Stimulated activated effector memory CD8-positive, alpha-beta T cell treated with anti-CD3 and anti-CD28 coated beads, Interleukin-12 subunit alpha, Interleukin-12 subunit beta, amount 100 ng/mL, for 72 hours (primary cell): ENCODE data around the gene LIF.
A peak's percentile ranks its signal among the peaks of the same experiment; 100 is the strongest.

ENCODE experiments used
- ATAC-seq: fragments of 150-1000 bp; cut with Tn5 transposase; 2 replicates; pipeline ENCODE4 v1.10.0; 2021
- DNase-seq, 2 donors: peaks; one replicate each; pipeline ENCODE4 v3.0.0; 2021 to 2022; ENCODE audit warnings: low spot score in 2 of 2
- H3K27ac Mint-ChIP-seq: one replicate; pipeline ENCODE4 v1.8.0; 2022; ENCODE audit warnings: mild to moderate bottlenecking, mixed read lengths
- H3K36me3 Mint-ChIP-seq: one replicate; pipeline ENCODE4 v1.8.0; 2022; ENCODE audit warnings: mild to moderate bottlenecking, mixed read lengths
- H3K4me1 Mint-ChIP-seq: one replicate; pipeline ENCODE4 v1.8.0; 2022; ENCODE audit warnings: mixed read lengths
- H3K4me3 Mint-ChIP-seq: one replicate; pipeline ENCODE4 v1.8.0; 2022; ENCODE audit warnings: mild to moderate bottlenecking, mixed read lengths
- H3K9me3 Mint-ChIP-seq: one replicate; pipeline ENCODE4 v1.8.0; 2022; ENCODE audit warnings: mixed read lengths

The LIF gene

GRCh38 chr22:30260276-30260675 lies 13.7 kb upstream of the LIF start:
- Mint-ChIP-seq H3K4me1 (peaks cover 40% of the 10 kb centered on the region), H3K9me3 (no peaks in the 10 kb centered on the region), H3K4me3 (no peak overlapping the region), H3K36me3 (peaks cover 38% of the 10 kb centered on the region), H3K27ac (no peak overlapping the region)
- ATAC-seq (no peak), DNase-seq (no peak)

GRCh38 chr22:30254314-30254713 lies 7.8 kb upstream of the LIF start:
- Mint-ChIP-seq H3K4me1 (peaks cover 25% of the 10 kb centered on the region), H3K36me3 (no peaks in the 10 kb centered on the region), H3K4me3 (no peak overlapping the region), H3K9me3 (no peaks in the 10 kb centered on the region), H3K27ac (no peak overlapping the region)
- DNase-seq (no peak), ATAC-seq (no peak)

GRCh38 chr22:30253205-30253852 lies 6.8 kb upstream of the LIF start:
- Mint-ChIP-seq H3K9me3 (no peaks in the 10 kb centered on the region), H3K4me3 (no peak overlapping the region), H3K27ac (peak overlapping the region; percentile 15), H3K4me1 (peaks cover 32% of the 10 kb centered on the region), H3K36me3 (no peaks in the 10 kb centered on the region)
- no peak for ATAC-seq
- DNase-seq = no peak

GRCh38 chr22:30252411-30253204 lies 6.0 kb upstream of the LIF start:
- no peak for DNase-seq
- Mint-ChIP-seq H3K9me3 (no peaks in the 10 kb centered on the region), H3K4me3 (no peak overlapping the region)

GRCh38 chr22:30251711-30252110 lies 5.2 kb upstream of the LIF start:
- no peak overlapping the region for H3K27ac Mint-ChIP-seq
- peaks cover 1% of the 10 kb centered on the region for H3K36me3 Mint-ChIP-seq
- ATAC-seq (no peak), DNase-seq (no peak)
- no peaks in the 10 kb centered on the region for H3K9me3 Mint-ChIP-seq
- no peak overlapping the region for H3K4me3 Mint-ChIP-seq
- peaks cover 48% of the 10 kb centered on the region for H3K4me1 Mint-ChIP-seq

More at GRCh38 chr22:30252411-30253204, 6.0 kb upstream of the LIF start:
- no peak for ATAC-seq
- Mint-ChIP-seq H3K27ac (peak overlapping the region; percentile 15), H3K36me3 (no peaks in the 10 kb centered on the region), H3K4me1 (peaks cover 39% of the 10 kb centered on the region)

- peaks cover 11% of the 10 kb centered on the region for H3K36me3 Mint-ChIP-seq
- DNase-seq = no peak
- H3K4me1 Mint-ChIP-seq = peaks cover 57% of the 10 kb centered on the region
- peak overlapping the region; percentile 61 for H3K27ac Mint-ChIP-seq
- peak; percentile 75 for ATAC-seq
- H3K4me3 Mint-ChIP-seq = peak overlapping the region; percentile 18
- H3K9me3 Mint-ChIP-seq = no peaks in the 10 kb centered on the region
Observed at GRCh38 chr22:30250661-30251267, 4.2 kb upstream of the LIF start.

GRCh38 chr22:30250039-30250565 lies 3.5 kb upstream of the LIF start:
- ATAC-seq (no peak), DNase-seq (no peak)
- Mint-ChIP-seq H3K4me1 (peaks cover 64% of the 10 kb centered on the region), H3K9me3 (no peaks in the 10 kb centered on the region), H3K27ac (peak overlapping the region; percentile 20), H3K36me3 (peaks cover 18% of the 10 kb centered on the region), H3K4me3 (no peak overlapping the region)

- Mint-ChIP-seq H3K36me3 (peaks cover 25% of the 10 kb centered on the region), H3K4me3 (no peak overlapping the region), H3K9me3 (no peaks in the 10 kb centered on the region), H3K4me1 (peaks cover 72% of the 10 kb centered on the region), H3K27ac (peak overlapping the region; percentile 44)
- ATAC-seq = no peak
- DNase-seq = no peak
Observed at GRCh38 chr22:30249049-30250038, 2.8 kb upstream of the LIF start.

- DNase-seq = no peak
- ATAC-seq = no peak
- Mint-ChIP-seq H3K9me3 (no peaks in the 10 kb centered on the region), H3K4me3 (peak overlapping the region; percentile 20), H3K4me1 (peaks cover 79% of the 10 kb centered on the region), H3K36me3 (peaks cover 34% of the 10 kb centered on the region), H3K27ac (peak overlapping the region; percentile 44)
Observed at GRCh38 chr22:30248484-30248883, 1.9 kb upstream of the LIF start.

- peak overlapping the region; percentile 90 for H3K27ac Mint-ChIP-seq
- ATAC-seq (no peak), DNase-seq (no peak)
- peaks cover 82% of the 10 kb centered on the region for H3K4me1 Mint-ChIP-seq
- H3K4me3 Mint-ChIP-seq = peak overlapping the region; percentile 20
- H3K9me3 Mint-ChIP-seq = no peaks in the 10 kb centered on the region
- peaks cover 39% of the 10 kb centered on the region for H3K36me3 Mint-ChIP-seq
Observed at GRCh38 chr22:30247974-30248373, 1.4 kb upstream of the LIF start.

GRCh38 chr22:30247561-30247960 lies 1.0 kb upstream of the LIF start:
- H3K9me3 Mint-ChIP-seq = no peaks in the 10 kb centered on the region
- H3K27ac Mint-ChIP-seq = peak overlapping the region; percentile 90
- no peak for DNase-seq
- ATAC-seq = no peak
- peak overlapping the region; percentile 96 for H3K4me3 Mint-ChIP-seq
- H3K36me3 Mint-ChIP-seq = peaks cover 43% of the 10 kb centered on the region
- H3K4me1 Mint-ChIP-seq = peaks cover 80% of the 10 kb centered on the region

GRCh38 chr22:30246814-30247376 lies 336 bp upstream of the LIF start:
- DNase-seq (no peak), ATAC-seq (no peak)
- peak overlapping the region; percentile 96 for H3K4me3 Mint-ChIP-seq
- H3K9me3 Mint-ChIP-seq = no peaks in the 10 kb centered on the region
- peaks cover 49% of the 10 kb centered on the region for H3K36me3 Mint-ChIP-seq
- H3K4me1 Mint-ChIP-seq = peaks cover 78% of the 10 kb centered on the region
- H3K27ac Mint-ChIP-seq = peak overlapping the region; percentile 90

GRCh38 chr22:30245181-30245984 lies 1.2 kb downstream of the LIF start:
- ATAC-seq = no peak
- H3K27ac Mint-ChIP-seq = peak overlapping the region; percentile 90
- H3K9me3 Mint-ChIP-seq = no peaks in the 10 kb centered on the region
- peaks cover 66% of the 10 kb centered on the region for H3K4me1 Mint-ChIP-seq
- no peak for DNase-seq
- peak overlapping the region; percentile 96 for H3K4me3 Mint-ChIP-seq
- peaks cover 49% of the 10 kb centered on the region for H3K36me3 Mint-ChIP-seq

GRCh38 chr22:30244641-30245040 lies 1.9 kb downstream of the LIF start:
- DNase-seq = no peak
- Mint-ChIP-seq H3K4me3 (peak overlapping the region; percentile 96), H3K4me1 (peaks cover 61% of the 10 kb centered on the region), H3K36me3 (peaks cover 49% of the 10 kb centered on the region), H3K9me3 (no peaks in the 10 kb centered on the region), H3K27ac (no peak overlapping the region)
- no peak for ATAC-seq
